M059J (cell line): Measurements from ENCODE around the gene RFX3. TPM values are rescaled to one million over a fixed set of nuclear protein-coding genes. Genes with fewer than 3 reads are reported as not detected.

ENCODE experiments used
- DNase-seq: peaks from one replicate; pipeline ENCODE4 v3.0.0-alpha.2; 2012; ENCODE audit warnings: low read depth
- total RNA-seq: library from RNA; depleted of rRNA; stranded (reverse); fragments of >200 nt; shearing (Covaris generic); gene quantifications from 2 replicates; pipeline ENCODE4 v1.2.3, GENCODE V29; 2014

Gene RFX3
- total RNA-seq, 1 experiment from 2014 or later: 3.1 TPM

DNA sequence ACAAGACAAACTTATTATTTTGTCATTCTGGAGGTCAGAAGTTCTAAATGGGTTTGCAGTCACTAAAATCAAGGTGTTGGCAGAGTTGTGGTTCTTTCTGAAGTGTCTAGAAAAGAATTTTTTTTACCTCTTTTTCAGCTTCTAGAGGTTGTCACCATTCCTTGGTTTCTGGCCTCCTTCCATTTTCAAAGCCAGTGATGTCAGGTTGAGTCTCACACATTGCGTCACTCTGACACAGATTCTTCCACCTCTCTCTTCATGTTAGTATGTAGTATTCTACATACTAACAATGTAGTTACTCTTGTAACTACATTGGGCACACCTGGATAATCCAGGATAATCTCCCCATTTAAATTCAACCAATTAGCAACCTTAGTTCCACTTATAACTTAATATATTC is 290.3 kb downstream of the RFX3 start:
- peak; percentile 3 for DNase-seq

DNA sequence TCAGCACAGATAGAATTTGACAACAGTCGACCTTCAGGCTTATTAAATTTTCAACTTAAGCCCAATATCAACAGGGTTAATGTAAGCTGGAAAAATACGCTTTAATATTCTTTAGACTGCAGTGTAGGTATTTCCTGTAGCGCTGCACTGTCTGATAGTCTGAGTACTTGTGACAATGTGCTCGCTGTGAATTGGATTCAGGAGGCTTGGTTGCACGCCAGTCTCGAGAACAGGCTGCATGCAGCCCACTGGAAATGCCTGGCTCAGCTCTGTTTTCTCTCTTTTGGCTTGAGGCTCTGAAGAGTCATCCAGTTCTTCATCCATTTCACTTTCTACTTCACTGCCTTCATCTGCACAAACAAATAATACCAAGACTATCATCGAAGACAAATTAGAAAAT is 300.9 kb downstream of the RFX3 start:
- DNase-seq: no peak

DNA sequence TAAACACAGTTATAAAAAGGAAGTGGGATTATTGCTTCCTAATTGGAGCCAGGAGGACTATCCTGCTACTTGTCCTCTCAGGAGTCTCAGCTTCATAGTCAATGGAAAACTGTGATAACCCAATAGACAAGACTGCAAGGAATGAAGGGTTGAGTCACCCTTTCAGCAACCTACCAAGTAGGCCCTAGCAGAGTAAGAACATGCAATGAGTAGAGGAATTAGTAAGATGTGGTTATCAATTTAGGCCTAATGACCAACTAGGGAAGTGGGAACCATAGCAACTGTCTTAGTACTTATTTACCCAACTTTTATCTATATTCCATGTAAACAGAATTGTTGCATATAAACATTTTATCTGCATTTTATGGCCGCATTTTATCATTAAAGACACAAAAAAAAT is 310.1 kb downstream of the RFX3 start:
- DNase-seq: peak; percentile 5

- DNase-seq: no peak
Observed at GRCh38 chr9:3214741-3215140, 311.1 kb downstream of the RFX3 start.

- DNase-seq: peak; percentile 42
Observed at GRCh38 chr9:3205421-3206095, 320.2 kb downstream of the RFX3 start.

GRCh38 chr9:3200331-3200774 is 325.4 kb downstream of the RFX3 start:
- peak; percentile 48 for DNase-seq

- no peak for DNase-seq
Observed at GRCh38 chr9:3193791-3194190, 332.0 kb downstream of the RFX3 start.

DNA sequence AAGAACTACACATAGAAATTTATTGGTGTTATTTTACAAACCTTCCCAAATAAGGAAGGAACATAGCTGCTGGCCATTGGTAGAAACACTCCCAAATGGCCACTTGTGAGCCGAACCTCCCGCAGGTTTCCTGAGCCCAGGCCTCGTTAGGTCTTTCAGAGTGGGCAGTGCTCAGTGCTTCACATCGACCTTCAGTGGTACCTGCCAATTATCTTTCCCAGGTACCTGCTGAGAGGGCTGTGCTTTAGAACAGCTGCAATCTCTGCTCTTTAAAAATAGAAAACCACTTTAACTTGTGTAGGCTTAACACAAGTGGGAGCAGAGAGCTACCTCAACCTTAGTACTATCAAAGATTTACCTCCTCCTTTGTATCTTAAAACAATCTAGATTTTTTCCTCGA is 334.1 kb downstream of the RFX3 start:
- no peak for DNase-seq

DNA sequence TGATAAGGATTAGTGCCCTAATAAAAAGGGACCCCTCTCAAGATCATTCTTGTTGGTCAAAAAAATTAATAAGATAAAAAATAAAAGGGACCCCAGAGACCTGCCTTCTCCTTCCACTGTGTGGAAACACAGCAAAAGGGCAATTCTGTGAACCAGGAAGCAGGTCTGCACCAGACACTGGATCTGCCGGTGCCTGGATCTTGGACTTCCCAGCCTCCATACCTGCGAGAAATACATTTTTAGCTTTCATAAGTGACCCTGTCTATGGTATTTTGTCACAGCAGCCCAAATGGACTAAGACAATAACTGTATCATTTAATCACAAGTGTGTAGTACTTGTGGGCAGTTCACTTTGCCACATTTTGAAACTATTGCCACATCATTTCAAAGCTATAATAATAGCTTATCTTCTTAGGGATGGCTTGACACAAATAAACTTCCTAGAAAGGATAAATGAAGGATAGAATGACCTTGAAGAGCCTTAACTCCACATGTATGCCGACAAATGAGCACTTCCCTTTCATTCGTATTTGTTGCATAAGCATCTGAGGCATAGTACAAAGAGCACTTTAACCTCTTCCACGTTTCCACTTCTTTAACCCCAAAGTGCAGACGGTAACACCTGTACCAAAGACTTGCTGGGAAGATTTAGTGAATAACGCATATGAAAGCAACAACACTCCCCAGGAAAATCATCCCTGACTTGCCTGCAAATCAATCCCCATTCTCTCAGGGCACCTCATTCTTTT is 336.5 kb downstream of the RFX3 start:
- DNase-seq: no peak

DNA sequence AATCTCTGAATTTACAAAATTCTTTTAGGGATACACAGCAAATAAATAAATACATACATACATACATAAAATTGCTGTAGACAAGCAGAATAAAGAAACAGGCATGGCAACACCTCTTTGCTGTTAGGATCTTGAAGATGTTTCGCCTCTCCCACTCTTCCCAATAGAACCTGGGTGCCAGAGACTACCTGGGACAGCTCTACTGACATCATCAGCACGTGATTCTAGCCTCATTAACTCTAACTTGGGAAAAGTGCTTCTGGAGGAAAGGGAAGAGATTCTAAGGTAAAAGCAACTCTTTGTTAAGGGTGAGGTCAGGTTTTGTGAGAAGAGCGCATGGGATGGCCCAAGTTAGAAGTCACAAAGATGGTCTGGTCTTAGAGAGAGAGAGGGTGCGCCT is 339.1 kb downstream of the RFX3 start:
- DNase-seq: no peak

GRCh38 chr9:3181049-3181953 is 344.5 kb downstream of the RFX3 start:
- peak; percentile 34 for DNase-seq

GRCh38 chr9:3180696-3181048 is 345.1 kb downstream of the RFX3 start:
- no peak for DNase-seq

- no peak for DNase-seq
Observed at GRCh38 chr9:3179711-3180110, 346.1 kb downstream of the RFX3 start.

GRCh38 chr9:3177936-3178335 is 347.9 kb downstream of the RFX3 start:
- DNase-seq: peak; percentile 26

- DNase-seq: no peak
Observed at GRCh38 chr9:3177146-3177761, 348.5 kb downstream of the RFX3 start.

DNA sequence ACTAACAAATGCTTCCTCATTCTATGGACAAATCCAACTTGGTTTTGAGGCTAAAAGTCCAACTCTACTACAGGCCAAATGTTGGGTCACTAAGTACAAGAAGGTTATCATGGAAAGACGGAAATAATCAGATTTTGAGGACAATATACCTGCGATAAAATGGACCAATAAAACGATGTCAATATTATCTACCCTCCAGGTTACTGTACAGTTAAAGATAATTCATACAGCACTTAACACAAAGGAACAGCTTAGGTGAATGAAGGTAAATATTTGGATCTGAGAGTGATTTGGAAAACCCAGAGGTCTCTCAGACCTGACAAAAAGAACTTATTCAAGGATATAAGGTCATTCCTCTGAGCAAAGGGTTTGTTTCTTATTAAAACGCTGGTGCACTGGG is 352.4 kb downstream of the RFX3 start:
- DNase-seq: no peak

DNA sequence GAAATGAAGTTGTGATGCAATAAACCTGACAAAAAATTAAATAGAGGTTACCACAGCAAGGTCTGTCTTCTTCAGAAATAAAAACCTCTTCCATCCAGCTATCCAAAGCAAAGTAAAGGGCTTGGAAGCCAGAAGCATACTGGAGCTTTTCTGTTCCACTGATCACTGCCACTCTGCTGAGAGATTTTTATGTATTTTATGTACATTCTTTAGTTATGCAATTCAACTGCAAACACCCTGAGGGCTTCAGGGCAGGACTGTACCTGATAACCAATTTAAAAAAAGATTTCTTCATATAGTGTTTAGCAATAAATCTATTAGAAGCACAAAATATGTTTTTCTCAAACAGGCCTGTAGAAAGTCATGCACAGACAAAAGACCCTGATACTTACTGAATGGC is 355.0 kb downstream of the RFX3 start:
- no peak for DNase-seq
